Fibroblast of skin of abdomen (primary cell): ENCODE results near the gene TCF25.
"Not testable (repeated sequence)": the region's sequence is repeated elsewhere in the genome, so short reads cannot be mapped to it uniquely, and the experiment has no call there.

Experiments
- DNase-seq: peaks from one replicate; pipeline ENCODE4 v3.0.0-alpha.2; 2013

TCF25 gene

DNA sequence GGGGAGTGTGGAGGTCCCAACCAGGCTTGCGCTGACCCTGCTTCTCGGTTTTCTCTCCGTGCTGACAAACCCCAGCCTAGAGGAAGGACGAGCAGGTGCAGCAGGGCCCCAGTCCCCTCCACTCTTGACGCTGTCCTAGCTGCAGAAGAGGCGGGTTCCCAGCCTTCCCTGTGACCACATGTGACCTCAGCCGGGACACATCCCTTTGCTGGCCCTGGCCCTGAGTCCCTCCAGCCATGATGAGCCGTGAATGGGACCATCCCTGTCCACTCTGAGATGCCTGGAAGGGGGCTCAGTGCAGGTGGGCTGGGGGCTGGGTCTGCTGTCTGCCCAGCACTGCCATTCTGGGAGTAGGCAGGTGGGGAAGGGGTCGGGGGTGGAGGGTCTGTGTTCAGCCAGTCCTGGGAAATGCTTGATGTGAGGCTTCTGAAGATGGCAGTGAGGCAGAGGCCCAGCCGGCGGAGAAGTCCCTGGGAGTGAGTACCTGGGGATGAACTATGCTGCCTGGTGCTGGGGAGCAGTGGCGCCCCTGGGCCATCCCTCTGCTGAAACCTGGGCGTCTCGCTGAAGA, 47.8 kb downstream of the TCF25 start:
- no peak for DNase-seq

- peak; percentile 95 for DNase-seq
Measured at GRCh38 chr16:89921702-89922476, 48.5 kb downstream of the TCF25 start.

GRCh38 chr16:89922477-89922883, 49.1 kb downstream of the TCF25 start:
- peak; percentile 94 for DNase-seq

- DNase-seq: peak; percentile 90
Measured at GRCh38 chr16:89922884-89923639, 49.7 kb downstream of the TCF25 start, which contains the start of gene TUBB3. Gene TUBB3 (plus strand): TSS chr16:89923342. CDS start chr16:89923402, 60 bp downstream.

- DNase-seq: no peak
Measured at GRCh38 chr16:89923640-89924296, 50.4 kb downstream of the TCF25 start.

- DNase-seq: peak; percentile 60
Measured at GRCh38 chr16:89924297-89924924, 51.0 kb downstream of the TCF25 start.

- no peak for DNase-seq
Measured at GRCh38 chr16:89924925-89925307, 51.5 kb downstream of the TCF25 start.

DNA sequence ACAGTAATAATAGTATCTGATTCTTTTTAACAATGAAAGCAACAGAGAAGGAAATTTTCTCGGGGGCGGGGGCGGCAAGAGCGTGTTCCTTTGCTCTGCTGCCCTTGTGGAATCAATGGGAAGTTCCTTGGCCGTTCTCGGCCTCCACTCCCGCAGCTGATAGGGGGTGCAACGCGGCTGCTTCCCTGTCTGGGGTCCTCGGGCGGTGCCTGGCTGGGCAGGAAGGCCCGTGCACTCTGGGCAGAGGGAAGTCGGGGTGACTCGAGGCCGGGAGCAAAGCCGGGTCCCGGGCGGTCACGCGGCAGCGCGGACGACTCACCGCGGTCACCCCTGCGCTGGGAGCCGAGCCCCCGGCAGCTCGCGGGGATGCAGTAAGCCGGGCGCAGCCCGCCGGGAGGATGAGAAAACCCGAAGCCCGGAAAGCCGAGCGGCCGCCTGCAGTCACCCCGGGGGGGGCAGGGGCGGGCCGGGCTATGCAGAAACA, 52.2 kb downstream of the TCF25 start:
- DNase-seq: peak; percentile 18

DNA sequence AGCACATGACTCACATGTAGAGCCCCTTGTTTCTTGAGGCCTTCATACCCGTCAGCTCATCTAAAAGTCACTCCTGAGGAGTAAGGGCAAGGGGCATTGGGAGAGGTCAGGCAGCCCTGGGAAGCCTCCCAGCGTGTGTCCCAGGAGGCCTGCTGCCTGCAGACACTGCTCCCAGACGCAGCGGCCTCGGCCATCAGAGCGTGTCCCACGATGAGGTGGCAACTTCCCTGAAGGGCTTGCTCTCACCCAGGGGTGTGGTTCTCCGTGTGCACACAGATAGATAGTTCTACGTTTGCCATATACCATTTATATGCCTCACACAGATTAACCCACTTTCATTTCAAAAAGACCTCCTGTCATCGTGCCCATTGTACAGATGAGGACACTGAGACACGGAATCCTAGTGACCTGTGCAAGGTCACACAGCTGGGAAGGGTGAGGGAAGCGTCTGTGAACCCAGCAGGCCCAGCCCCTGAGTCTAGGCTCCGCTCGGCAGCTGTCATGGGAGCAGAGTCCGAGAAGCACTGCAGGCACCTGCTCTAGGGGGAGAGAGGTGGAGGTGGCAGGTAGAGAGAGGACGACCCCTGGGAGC, 58.0 kb downstream of the TCF25 start:
- no peak for DNase-seq

DNA sequence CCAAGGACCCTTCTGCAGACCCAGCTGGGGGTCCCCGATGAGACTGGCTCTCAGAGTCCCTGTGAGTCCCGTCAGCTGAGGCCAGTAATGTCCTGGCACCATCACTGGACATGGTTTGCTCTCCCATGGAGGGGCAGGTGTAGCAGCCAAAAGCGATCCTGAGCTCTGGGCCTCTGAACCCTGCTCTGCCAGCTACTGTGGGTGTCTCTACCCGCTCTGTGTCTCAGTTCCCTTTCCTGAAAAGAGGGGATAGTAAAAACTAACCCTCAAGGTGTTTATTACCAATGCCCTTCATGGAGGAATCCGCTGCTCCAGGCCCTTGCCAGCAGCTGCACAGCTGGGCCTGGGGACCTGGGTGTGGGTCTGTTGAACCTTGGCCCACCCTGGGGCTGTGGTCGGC, 58.6 kb downstream of the TCF25 start:
- no peak for DNase-seq

- DNase-seq: not testable (repeated sequence)
Measured at GRCh38 chr16:89934019-89934418, 60.6 kb downstream of the TCF25 start.

- no peak for DNase-seq
Measured at GRCh38 chr16:89934611-89935553, 61.5 kb downstream of the TCF25 start.

GRCh38 chr16:89935620-89936019, 62.2 kb downstream of the TCF25 start:
- DNase-seq: not testable (repeated sequence)

DNA sequence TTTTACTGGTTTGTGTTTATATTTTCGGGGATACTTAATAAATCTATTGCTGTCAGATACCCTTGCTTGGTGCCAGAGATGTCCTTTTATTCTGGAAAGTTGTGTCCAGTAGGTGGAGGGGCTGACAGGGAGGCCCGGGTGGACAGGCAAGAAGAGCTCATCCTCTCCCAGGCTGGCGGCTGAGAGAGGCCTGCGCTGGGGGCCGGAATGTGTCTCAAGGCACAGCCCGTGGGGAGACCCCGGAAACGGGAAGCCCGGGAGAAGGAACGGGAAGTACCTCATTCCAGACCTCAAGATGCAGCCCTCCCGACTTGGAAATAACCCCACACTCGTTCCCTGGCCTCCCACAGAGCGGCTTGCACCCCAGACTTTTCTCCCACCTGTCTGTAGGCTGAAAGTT, 62.6 kb downstream of the TCF25 start:
- no peak for DNase-seq

DNA sequence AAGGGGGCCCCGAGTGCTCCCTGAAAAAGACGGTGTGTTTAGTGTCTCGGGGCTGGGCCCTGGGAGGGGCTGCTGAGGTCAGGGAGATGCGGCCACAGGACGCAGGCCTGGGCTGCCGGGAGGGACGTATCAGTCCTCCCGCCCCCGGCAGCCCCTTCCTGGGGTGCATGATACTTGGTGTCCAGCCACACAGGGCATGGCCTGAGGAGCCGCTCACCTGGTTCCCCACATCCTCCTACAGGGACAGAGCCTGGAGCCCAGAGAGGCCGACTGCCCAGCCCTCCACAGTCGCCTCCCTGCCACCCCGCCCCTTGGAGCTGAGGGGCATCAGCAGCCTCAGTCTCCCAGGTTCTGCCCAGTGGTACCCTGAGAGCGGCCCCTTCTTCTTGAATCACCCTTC, 63.1 kb downstream of the TCF25 start:
- no peak for DNase-seq

GRCh38 chr16:89936981-89937380, 63.6 kb downstream of the TCF25 start:
- DNase-seq: no peak

DNA sequence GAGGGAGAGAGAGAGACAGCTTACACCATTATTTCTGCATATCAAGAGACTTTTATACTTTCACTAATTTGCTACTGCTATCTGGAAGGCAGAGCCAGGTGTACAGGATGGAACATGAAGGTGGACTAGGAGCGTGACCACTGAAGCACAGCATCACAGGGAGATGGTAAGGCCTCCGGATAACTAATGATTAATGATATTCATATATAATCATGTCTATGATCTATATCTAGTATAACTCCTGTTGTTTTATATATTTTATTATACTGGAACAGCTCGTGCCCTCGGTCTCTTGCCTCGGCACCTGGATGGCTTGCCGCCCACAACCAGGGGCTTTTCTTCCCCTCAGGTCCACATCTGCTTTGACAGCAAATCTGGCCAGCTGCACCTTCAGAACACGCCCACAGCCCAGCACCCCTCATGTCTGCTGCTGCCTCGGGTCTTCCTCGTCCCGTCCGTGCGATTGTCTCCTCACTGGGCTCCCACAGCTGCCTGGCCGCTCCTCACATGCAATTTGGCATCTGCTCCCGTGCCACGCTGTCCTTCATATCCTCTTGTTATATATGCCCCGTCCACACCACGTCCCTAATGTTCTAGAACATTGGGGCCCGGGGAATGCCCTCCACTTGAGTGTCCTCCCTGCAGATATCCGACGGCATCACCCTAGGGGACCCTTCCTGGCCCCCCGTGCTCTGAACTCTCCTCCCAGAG, 64.9 kb downstream of the TCF25 start:
- no peak for DNase-seq

DNA sequence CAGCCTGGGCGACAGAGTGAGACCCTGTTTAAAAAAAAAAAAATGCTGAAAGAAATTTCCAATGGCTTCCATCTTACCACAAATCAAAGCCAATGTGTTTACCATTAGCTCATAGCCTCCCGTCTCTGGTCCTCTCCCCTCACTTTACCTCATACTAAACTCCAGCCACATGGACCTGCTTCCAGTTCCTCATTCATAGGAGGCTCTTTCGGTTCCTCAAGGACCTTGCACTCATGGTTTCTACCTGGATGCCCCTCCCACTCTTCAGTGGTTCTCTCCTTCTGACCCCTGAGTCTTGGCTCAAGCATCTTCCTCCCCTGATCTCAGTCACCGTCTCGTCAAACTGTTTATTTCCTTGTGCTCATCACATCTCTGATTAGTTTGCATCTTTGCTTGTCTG, 71.4 kb downstream of the TCF25 start:
- no peak for DNase-seq

DNA sequence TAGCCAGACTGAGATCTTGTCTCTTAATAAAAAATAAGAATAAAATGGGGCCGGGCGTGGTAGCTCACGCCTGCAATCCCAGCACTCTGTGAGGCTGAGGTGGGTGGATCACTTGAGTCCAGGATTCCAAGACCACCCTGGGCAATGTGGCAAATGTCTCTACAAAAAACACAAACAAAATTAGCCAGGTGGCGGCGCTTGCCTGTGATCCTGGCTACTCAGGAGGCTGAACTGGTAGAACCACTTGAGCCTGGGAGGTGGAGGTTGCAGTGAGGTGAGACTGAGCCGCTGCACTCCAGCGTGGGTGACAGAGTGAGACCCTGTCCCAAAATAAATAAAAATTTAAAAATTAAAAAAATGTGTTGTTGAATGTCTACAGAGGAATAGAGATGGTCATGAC, 72.3 kb downstream of the TCF25 start:
- no peak for DNase-seq

- no peak for DNase-seq
Measured at GRCh38 chr16:89946515-89946914, 73.1 kb downstream of the TCF25 start.
